ENCODE data around the gene ARRDC5.
"Not testable (repeated sequence)": the region's sequence is repeated elsewhere in the genome, so short reads cannot be mapped to it uniquely, and the experiment has no call there.

The ARRDC5 gene

GRCh38 chr19:4909897-4910593, 7.3 kb upstream of the ARRDC5 start:
- peak; percentile 79 for DNase-seq

- DNase-seq: peak; percentile 42
Measured at GRCh38 chr19:4909156-4909896, 6.6 kb upstream of the ARRDC5 start, which contains the start of gene UHRF1. Gene UHRF1 (plus strand): TSS chr19:4909501. CDS start chr19:4910886, 1,385 bp downstream.

GRCh38 chr19:4908781-4909155, 6.1 kb upstream of the ARRDC5 start:
- DNase-seq: no peak

- DNase-seq: no peak
Measured at GRCh38 chr19:4908360-4908759, 5.7 kb upstream of the ARRDC5 start.

GRCh38 chr19:4906963-4907362, 4.3 kb upstream of the ARRDC5 start:
- no peak for DNase-seq

GRCh38 chr19:4904481-4904880, 1.8 kb upstream of the ARRDC5 start:
- DNase-seq: no peak

GRCh38 chr19:4900879-4901278, 1.8 kb downstream of the ARRDC5 start:
- DNase-seq: not testable (repeated sequence)

- DNase-seq: peak; percentile 9
Measured at GRCh38 chr19:4897146-4897545, 5.5 kb downstream of the ARRDC5 start.

- no peak for DNase-seq
Measured at GRCh38 chr19:4896372-4896771, 6.3 kb downstream of the ARRDC5 start.

- DNase-seq: not testable (repeated sequence)
Measured at GRCh38 chr19:4892962-4893361, 9.7 kb downstream of the ARRDC5 start.

- no peak for DNase-seq
Measured at GRCh38 chr19:4891066-4891465, 11.6 kb downstream of the ARRDC5 start.

GRCh38 chr19:4889034-4889815, 13.5 kb downstream of the ARRDC5 start:
- no peak for DNase-seq

- DNase-seq: not testable (repeated sequence)
Measured at GRCh38 chr19:4887803-4888202, 14.9 kb downstream of the ARRDC5 start.

GRCh38 chr19:4884993-4885392, 17.7 kb downstream of the ARRDC5 start:
- DNase-seq: not testable (repeated sequence)

GRCh38 chr19:4882874-4883273, 19.8 kb downstream of the ARRDC5 start:
- DNase-seq: not testable (repeated sequence)

- DNase-seq: no peak
Measured at GRCh38 chr19:4879041-4879440, 23.7 kb downstream of the ARRDC5 start.

GRCh38 chr19:4878491-4878968, 24.2 kb downstream of the ARRDC5 start:
- DNase-seq: no peak

- DNase-seq: no peak
Measured at GRCh38 chr19:4877753-4878490, 24.8 kb downstream of the ARRDC5 start.

- no peak for DNase-seq
Measured at GRCh38 chr19:4873930-4874329, 28.8 kb downstream of the ARRDC5 start.

- DNase-seq: no peak
Measured at GRCh38 chr19:4871711-4872110, 31.0 kb downstream of the ARRDC5 start.

- DNase-seq: no peak
Measured at GRCh38 chr19:4870025-4870700, 32.5 kb downstream of the ARRDC5 start.

- DNase-seq: no peak
Measured at GRCh38 chr19:4868286-4868834, 34.3 kb downstream of the ARRDC5 start.
